HEK293 (cell line): ENCODE measurements around the gene PTP4A2.

ENCODE experiments used
- CTCF ChIP-seq: fragments of 450-650 bp; formaldehyde crosslinking; IDR thresholded peaks from 2 replicates; pipeline ENCODE4 v1.5.1; 2016; ENCODE audit warnings: missing biosample characterization, missing genetic modification characterization
- ELK4 ChIP-seq: IDR thresholded peaks from 2 replicates; pipeline ENCODE4 v1.6.1; 2011; ENCODE audit warnings: mild to moderate bottlenecking, low read depth, low read length, borderline replicate concordance
- GFI1B ChIP-seq: fragments of 450-650 bp; formaldehyde crosslinking; IDR thresholded peaks from 2 replicates; pipeline ENCODE4 v1.5.1; 2016; ENCODE audit warnings: missing biosample characterization, missing genetic modification characterization
- PATZ1 ChIP-seq: fragments of 450-650 bp; formaldehyde crosslinking; IDR thresholded peaks from 2 replicates; pipeline ENCODE4 v1.5.1; 2016; ENCODE audit warnings: missing biosample characterization, missing genetic modification characterization
- WT1 ChIP-seq: fragments of 450-650 bp; formaldehyde crosslinking; IDR thresholded peaks from 2 replicates; pipeline ENCODE4 v1.5.1; 2016; ENCODE audit warnings: missing biosample characterization, missing genetic modification characterization
- ZBTB11 ChIP-seq: fragments of 450-650 bp; formaldehyde crosslinking; conservative IDR thresholded peaks from 2 replicates; pipeline ENCODE4 v1.5.1; 2016; ENCODE audit warnings: low read depth, missing biosample characterization, missing genetic modification characterization
- ZNF416 ChIP-seq: fragments of 450-650 bp; formaldehyde crosslinking; IDR thresholded peaks from 2 replicates; pipeline ENCODE4 v1.5.1; 2016; ENCODE audit warnings: missing biosample characterization, missing genetic modification characterization
- ZNF558 ChIP-seq: fragments of 450-650 bp; formaldehyde crosslinking; IDR thresholded peaks from 2 replicates; pipeline ENCODE4 v1.5.1; 2016; ENCODE audit warnings: missing biosample characterization, missing genetic modification characterization
- ZNF768 ChIP-seq: fragments of 450-650 bp; formaldehyde crosslinking; IDR thresholded peaks from 2 replicates; pipeline ENCODE4 v1.5.1; 2018; ENCODE audit warnings: missing biosample characterization, mild to moderate bottlenecking, missing genetic modification characterization

- TF ChIP-seq CTCF (tag by site-specific recombination) (no peak), PATZ1 (tag by site-specific recombination) (no peak), ZNF416 (no peak), GFI1B (tag by site-specific recombination) (no peak), ZBTB11 (tag by site-specific recombination) (no peak), WT1 (no peak), ZNF558 (tag by site-specific recombination) (no peak), ELK4 (no peak), ZNF768 (tag by site-specific recombination) (no peak)
Measured at GRCh38 chr1:31878058-31878457, 60.1 kb downstream of the PTP4A2 start.
